Osteocyte (in vitro differentiated cells): Measurements from ENCODE around the gene PLXND1. TPM values are rescaled to one million over a fixed set of nuclear protein-coding genes. Genes with fewer than 3 reads are reported as not detected.

Source experiments
- DNase-seq: peaks from one replicate; pipeline ENCODE4 v3.0.0; 2021; ENCODE audit warnings: mixed read lengths; ENCODE audit not compliant: unreplicated experiment; ENCODE audit errors: extremely low spot score
- H3K27ac Mint-ChIP-seq: one replicate; pipeline ENCODE4 v1.8.0; 2021; ENCODE audit warnings: mild to moderate bottlenecking, mixed read lengths; ENCODE audit not compliant: unreplicated experiment
- H3K27me3 Mint-ChIP-seq: one replicate; pipeline ENCODE4 v1.8.0; 2021; ENCODE audit warnings: mixed read lengths; ENCODE audit not compliant: unreplicated experiment
- H3K36me3 Mint-ChIP-seq: one replicate; pipeline ENCODE4 v1.8.0; 2021; ENCODE audit warnings: mixed read lengths; ENCODE audit not compliant: unreplicated experiment
- H3K4me1 Mint-ChIP-seq: one replicate; pipeline ENCODE4 v1.8.0; 2021; ENCODE audit warnings: mixed read lengths; ENCODE audit not compliant: unreplicated experiment
- H3K4me3 Mint-ChIP-seq: one replicate; pipeline ENCODE4 v1.8.0; 2021; ENCODE audit warnings: mild to moderate bottlenecking, moderate library complexity, mixed read lengths; ENCODE audit not compliant: unreplicated experiment
- H3K9me3 Mint-ChIP-seq: one replicate; pipeline ENCODE4 v1.8.0; 2021; ENCODE audit warnings: mixed read lengths; ENCODE audit not compliant: unreplicated experiment
- total RNA-seq: library from RNA; stranded (reverse); gene quantifications from 2 replicates; pipeline ENCODE4 v1.2.1, GENCODE V29; 2021
- TF ChIP-seq, protein P1 (sequence below): fragments of 200-600 bp; sonication (generic); IDR thresholded peaks from 2 replicates; pipeline ENCODE4 v1.5.0; 2021; ENCODE audit warnings: antibody characterized with exemption, mild to moderate bottlenecking, moderate library complexity

PLXND1 gene
- total RNA-seq, 1 donor from 2014 or later = 358 TPM

DNA sequence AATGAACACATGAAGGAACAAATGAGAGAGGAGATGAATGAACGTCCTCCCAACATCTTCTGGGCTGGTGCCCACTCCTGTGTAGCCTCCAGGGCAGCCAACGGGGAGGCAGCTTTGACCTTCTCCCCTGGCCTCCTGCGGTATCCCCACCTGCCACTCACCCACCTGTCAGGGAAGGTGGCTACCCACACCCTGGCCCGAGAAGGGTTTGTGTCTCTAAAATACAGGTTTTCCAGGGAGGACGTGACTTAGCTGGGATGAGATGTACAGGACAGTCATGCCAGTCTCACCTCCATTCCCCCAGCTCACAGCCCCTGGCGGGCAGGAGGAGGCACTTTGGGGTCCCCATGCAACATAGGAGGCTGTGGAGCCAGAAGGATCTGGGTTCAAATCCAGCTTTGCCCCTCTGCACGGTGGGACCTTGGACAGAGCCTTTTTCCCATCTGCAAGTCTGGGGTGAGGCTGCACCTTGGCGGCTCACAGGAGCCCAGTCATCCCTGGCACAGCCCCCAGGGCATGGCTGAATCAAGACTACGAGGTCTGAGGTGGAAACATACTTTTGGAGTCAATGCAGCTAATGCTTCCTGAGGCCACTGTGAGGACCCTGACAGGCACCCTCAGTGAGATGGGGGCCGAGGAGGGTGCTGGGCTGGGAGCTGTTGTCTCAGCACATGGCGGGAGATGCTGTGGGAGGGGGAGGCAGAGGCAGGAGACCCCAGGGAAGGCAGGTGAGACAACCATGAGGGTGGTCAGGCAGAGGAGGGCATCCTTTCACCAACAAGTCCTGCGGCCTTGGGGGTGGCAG, 11.1 kb upstream of the PLXND1 start:
- TF ChIP-seq, protein P1, sequence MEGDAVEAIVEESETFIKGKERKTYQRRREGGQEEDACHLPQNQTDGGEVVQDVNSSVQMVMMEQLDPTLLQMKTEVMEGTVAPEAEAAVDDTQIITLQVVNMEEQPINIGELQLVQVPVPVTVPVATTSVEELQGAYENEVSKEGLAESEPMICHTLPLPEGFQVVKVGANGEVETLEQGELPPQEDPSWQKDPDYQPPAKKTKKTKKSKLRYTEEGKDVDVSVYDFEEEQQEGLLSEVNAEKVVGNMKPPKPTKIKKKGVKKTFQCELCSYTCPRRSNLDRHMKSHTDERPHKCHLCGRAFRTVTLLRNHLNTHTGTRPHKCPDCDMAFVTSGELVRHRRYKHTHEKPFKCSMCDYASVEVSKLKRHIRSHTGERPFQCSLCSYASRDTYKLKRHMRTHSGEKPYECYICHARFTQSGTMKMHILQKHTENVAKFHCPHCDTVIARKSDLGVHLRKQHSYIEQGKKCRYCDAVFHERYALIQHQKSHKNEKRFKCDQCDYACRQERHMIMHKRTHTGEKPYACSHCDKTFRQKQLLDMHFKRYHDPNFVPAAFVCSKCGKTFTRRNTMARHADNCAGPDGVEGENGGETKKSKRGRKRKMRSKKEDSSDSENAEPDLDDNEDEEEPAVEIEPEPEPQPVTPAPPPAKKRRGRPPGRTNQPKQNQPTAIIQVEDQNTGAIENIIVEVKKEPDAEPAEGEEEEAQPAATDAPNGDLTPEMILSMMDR = no peak
- Mint-ChIP-seq H3K36me3 (no peaks in the 10 kb centered on the region), H3K27ac (peak overlapping the region; percentile 61), H3K4me3 (no peak overlapping the region), H3K9me3 (no peaks in the 10 kb centered on the region), H3K4me1 (peaks cover 59% of the 10 kb centered on the region), H3K27me3 (no peaks in the 10 kb centered on the region)
- DNase-seq = no peak

DNA sequence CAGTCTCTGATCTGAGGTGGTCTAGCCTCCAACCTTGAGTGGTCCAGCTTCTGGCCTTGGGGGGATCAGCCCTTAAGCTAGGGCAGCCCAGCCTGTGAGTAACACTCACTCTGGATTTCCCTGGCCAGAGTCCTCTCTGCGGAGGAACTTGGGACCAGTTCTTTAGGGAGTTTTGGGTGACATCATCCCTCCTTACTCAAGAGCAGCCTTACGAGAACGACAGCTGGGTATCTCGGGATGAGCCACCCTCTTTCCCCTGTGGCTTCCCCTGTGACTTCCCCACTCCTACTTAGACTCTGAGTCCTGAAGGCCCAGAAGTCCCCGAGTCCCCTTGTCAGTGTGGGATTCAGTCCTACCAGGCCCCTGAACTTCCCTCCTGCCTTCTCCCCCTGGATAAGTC, 10.2 kb upstream of the PLXND1 start:
- TF ChIP-seq, protein P1 = no peak
- no peak for DNase-seq
- H3K4me1 Mint-ChIP-seq = peaks cover 60% of the 10 kb centered on the region
- H3K36me3 Mint-ChIP-seq = no peaks in the 10 kb centered on the region
- no peaks in the 10 kb centered on the region for H3K9me3 Mint-ChIP-seq
- peak overlapping the region; percentile 61 for H3K27ac Mint-ChIP-seq
- H3K27me3 Mint-ChIP-seq = no peaks in the 10 kb centered on the region
- H3K4me3 Mint-ChIP-seq = no peak overlapping the region

DNA sequence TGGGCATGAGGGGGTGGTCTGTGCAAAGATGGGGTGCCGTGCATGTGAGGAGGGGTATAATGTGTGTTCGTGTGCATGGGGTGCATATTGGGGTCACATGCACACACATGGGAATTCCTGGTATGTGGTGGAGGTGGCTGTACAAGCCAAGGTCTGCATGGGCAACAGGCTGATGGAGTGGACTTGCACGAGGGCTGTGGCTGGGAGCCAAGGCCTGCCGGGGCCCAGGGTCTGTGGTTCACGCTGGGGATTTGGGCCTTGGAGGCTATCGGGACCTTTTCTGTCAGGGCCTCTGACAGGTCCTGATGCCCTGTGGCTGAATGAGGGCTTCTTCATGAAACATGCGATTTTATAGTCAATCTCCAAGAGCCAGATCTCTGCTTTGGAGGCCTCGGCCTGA, 9.8 kb upstream of the PLXND1 start:
- no peaks in the 10 kb centered on the region for H3K27me3 Mint-ChIP-seq
- no peak for DNase-seq
- H3K4me1 Mint-ChIP-seq = peaks cover 60% of the 10 kb centered on the region
- TF ChIP-seq, protein P1 = no peak
- H3K36me3 Mint-ChIP-seq = no peaks in the 10 kb centered on the region
- no peak overlapping the region for H3K4me3 Mint-ChIP-seq
- no peaks in the 10 kb centered on the region for H3K9me3 Mint-ChIP-seq
- H3K27ac Mint-ChIP-seq = peak overlapping the region; percentile 20

DNA sequence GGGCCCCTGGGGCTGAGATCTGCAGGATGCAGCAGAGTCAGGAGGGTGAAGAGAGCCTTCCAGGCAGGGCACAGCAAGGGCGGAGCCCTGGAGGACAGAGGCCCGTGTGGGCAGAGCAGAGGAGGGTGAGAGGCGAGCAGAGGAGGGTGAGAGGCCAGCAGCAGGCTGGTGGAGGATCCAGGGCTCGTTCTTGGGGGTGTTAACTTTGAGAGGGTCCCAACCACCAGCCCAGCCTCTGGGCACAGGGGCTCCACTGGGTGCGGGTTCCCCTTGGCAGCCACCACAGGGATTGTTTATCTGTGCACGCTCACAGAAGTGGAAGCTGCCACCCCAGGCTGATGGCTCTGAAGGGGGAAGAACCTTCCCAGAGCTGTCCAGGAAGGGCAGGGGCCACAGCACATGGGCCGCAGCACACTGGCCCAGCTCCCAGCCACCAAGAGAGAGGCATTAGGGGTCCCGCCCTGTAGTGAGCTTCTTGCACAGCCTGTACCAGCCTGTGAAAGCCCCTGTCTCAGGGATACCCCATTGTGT, 9.3 kb upstream of the PLXND1 start:
- no peaks in the 10 kb centered on the region for H3K36me3 Mint-ChIP-seq
- H3K27me3 Mint-ChIP-seq = no peaks in the 10 kb centered on the region
- no peak for DNase-seq
- peak overlapping the region; percentile 24 for H3K4me3 Mint-ChIP-seq
- TF ChIP-seq, protein P1 = no peak
- peaks cover 59% of the 10 kb centered on the region for H3K4me1 Mint-ChIP-seq
- no peaks in the 10 kb centered on the region for H3K9me3 Mint-ChIP-seq
- H3K27ac Mint-ChIP-seq = peak overlapping the region; percentile 51

DNA sequence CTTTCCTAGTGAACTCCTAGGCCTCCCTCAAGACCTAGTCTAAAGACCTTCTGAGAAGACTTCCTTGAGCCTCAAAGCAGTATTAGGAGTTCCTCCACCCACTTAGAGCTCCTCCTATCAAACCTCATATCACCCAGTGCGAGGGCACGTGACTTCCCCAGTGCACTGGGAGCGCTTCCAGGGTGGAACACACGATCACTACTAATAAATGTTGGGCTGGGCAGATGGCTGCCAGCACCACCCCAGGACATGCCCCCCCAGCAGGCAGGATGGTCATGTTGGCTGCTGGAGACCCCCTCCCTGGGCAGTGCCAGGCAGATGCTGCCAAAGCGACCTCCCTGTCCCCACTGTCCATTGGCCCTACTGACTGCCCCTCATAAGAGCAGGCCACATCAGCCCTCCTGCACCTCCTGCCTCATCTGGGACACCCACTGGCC, 8.5 kb upstream of the PLXND1 start:
- Mint-ChIP-seq H3K36me3 (no peaks in the 10 kb centered on the region), H3K27ac (no peak overlapping the region), H3K4me3 (no peak overlapping the region), H3K27me3 (no peaks in the 10 kb centered on the region), H3K4me1 (peaks cover 65% of the 10 kb centered on the region), H3K9me3 (no peaks in the 10 kb centered on the region)
- TF ChIP-seq, protein P1 = no peak
- DNase-seq = no peak
